ENCODE data around the gene TEX29. TPM values are rescaled to one million over a fixed set of nuclear protein-coding genes. Genes with fewer than 3 reads are reported as not detected.

TEX29 gene
- total RNA-seq, 1 experiment from 2014 or later: 0.68 TPM

GRCh38 chr13:111380431-111380830 is 60.0 kb downstream of the TEX29 start (continued):
- no peak for TF ChIP-seq ARID4B (CRISPR knock-in tag; IDR thresholded peaks at IDR 0.05; ENCODE audit: borderline replicate concordance)
- TF ChIP-seq FOXP4 (CRISPR knock-in tag; IDR thresholded peaks at IDR 0.05): no peak
- no peak for TF ChIP-seq MLX (CRISPR knock-in tag; IDR thresholded peaks at IDR 0.05)
- TF ChIP-seq E2F1 (CRISPR knock-in tag; IDR thresholded peaks at IDR 0.05): no peak

GRCh38 chr13:111382411-111382810 is 62.0 kb downstream of the TEX29 start:
- no peak for ATAC-seq
- Mint-ChIP-seq H3K27ac (no peak overlapping the region), H3K36me3 (peaks cover 8% of the 10 kb centered on the region), H3K27me3 (ENCODE audit: low read depth) (no peaks in the 10 kb centered on the region; the same call in 1 of the 2 replicates), H3K9me3 (peaks cover 22% of the 10 kb centered on the region), H3K4me1 (peaks cover 4% of the 10 kb centered on the region; the same call in 1 of the 2 replicates), H3K4me3 (no peak overlapping the region)
- no peak for DNase-seq (ENCODE audit: low spot score)
- CTCF ChIA-PET: no interaction called here
- POLR2A ChIA-PET: no interaction called here
- TF ChIP-seq NFYB (CRISPR knock-in tag; conservative IDR thresholded peaks at IDR 0.05; ENCODE audit: low read depth) (no peak), OVOL2 (CRISPR knock-in tag; IDR thresholded peaks at IDR 0.05; ENCODE audit: borderline replicate concordance) (no peak), ELF4 (CRISPR knock-in tag; IDR thresholded peaks at IDR 0.05; ENCODE audit: low read depth) (no peak), ATF2 (CRISPR knock-in tag; IDR thresholded peaks at IDR 0.05; ENCODE audit: borderline replicate concordance, low read depth) (no peak), ZSCAN18 (CRISPR knock-in tag; IDR thresholded peaks at IDR 0.05) (no peak), FOXK1 (CRISPR knock-in tag; IDR thresholded peaks at IDR 0.05) (no peak), PRRX2 (CRISPR knock-in tag; IDR thresholded peaks at IDR 0.05) (no peak), FOXP4 (CRISPR knock-in tag; IDR thresholded peaks at IDR 0.05) (no peak), CREB1 (CRISPR knock-in tag; IDR thresholded peaks at IDR 0.05) (no peak), NR3C1 (CRISPR knock-in tag; conservative IDR thresholded peaks at IDR 0.05; ENCODE audit: low read depth) (no peak), ARID4B (CRISPR knock-in tag; IDR thresholded peaks at IDR 0.05; ENCODE audit: borderline replicate concordance) (no peak), GRHL2 (CRISPR knock-in tag; IDR thresholded peaks at IDR 0.05; ENCODE audit: insufficient replicate concordance, severe bottlenecking) (no peak), ESRRA (CRISPR knock-in tag; IDR thresholded peaks at IDR 0.05; ENCODE audit: borderline replicate concordance) (no peak), ZNF423 (CRISPR knock-in tag; IDR thresholded peaks at IDR 0.05) (no peak), SP1 (CRISPR knock-in tag; conservative IDR thresholded peaks at IDR 0.05) (no peak), GTF2I (CRISPR knock-in tag; conservative IDR thresholded peaks at IDR 0.05) (no peak)
